ENCODE data around the gene TESK2. TPM values are rescaled to one million over a fixed set of nuclear protein-coding genes. Genes with fewer than 3 reads are reported as not detected.

Gene TESK2
- total RNA-seq, 1 experiment from 2014 or later = 13.8 TPM

GRCh38 chr1:45302505-45303150 lies 188.3 kb downstream of the TESK2 start:
- intact Hi-C loops (cut with micrococcal nuclease; ENCODE audit: unreplicated experiment) = loop anchor here (1.0 to 5.0 kb wide), 4 partner anchors 110 to 564 kb away; partner anchors contain the start of genes KIF2C, NASP and TESK2
- BruUV-seq (replicated peaks) = no TSS peak
- H3K4me2 ChIP-seq = peak overlapping the region; percentile 63
- H3K9me2 ChIP-seq (ENCODE audit: insufficient read depth) = no peaks in the 10 kb centered on the region
- H3K9me3 ChIP-seq (ENCODE audit: insufficient read depth, low read depth) = no peaks in the 10 kb centered on the region
- TF ChIP-seq CTCF (conservative IDR thresholded peaks at IDR 0.05) = no peak
- no peak for TF ChIP-seq EZH2 (IDR thresholded peaks at IDR 0.05; ENCODE audit: low read depth)
- CTCF ChIA-PET = interaction anchor here (0.6 to 2.7 kb wide), 12 partner anchors 21 to 1314 kb away, joined by 3 to 53 read pairs (median 9); partner anchors contain the start of genes PLK3 and UROD
- H3K4me1 ChIP-seq (replicated peaks; ENCODE audit: insufficient read depth) = peaks cover 10% of the 10 kb centered on the region
- H3K27me3 ChIP-seq (ENCODE audit: insufficient read depth, low read depth) = no peaks in the 10 kb centered on the region
- peak overlapping the region; percentile 75; the same call in 1 of the 2 replicates for H2AFZ ChIP-seq
- POLR2A ChIA-PET (ENCODE audit: unreplicated experiment) = interaction anchor here (0.6 to 1.3 kb wide), 6 partner anchors 37 to 630 kb away, joined by 5 to 42 read pairs (median 10); partner anchors contain the start of genes MUTYH, PRDX1 and TOE1
- H4K20me1 ChIP-seq (ENCODE audit: insufficient read depth) = no peaks in the 10 kb centered on the region
- no peak for DNase-seq
- peaks cover 25% of the 10 kb centered on the region for H3F3A ChIP-seq (ENCODE audit: insufficient read depth, low read depth)
- H3K79me2 ChIP-seq (ENCODE audit: low read depth) = no peaks in the 10 kb centered on the region
- H3K4me3 ChIP-seq = peak overlapping the region; percentile 52; the same call in 1 of the 2 replicates
- H3K36me3 ChIP-seq (ENCODE audit: low read depth) = no peaks in the 10 kb centered on the region
- H3K27ac ChIP-seq = peak overlapping the region; percentile 59

- no peaks in the 10 kb centered on the region for H3K27me3 ChIP-seq (ENCODE audit: insufficient read depth, low read depth)
- no peak overlapping the region for H3K4me3 ChIP-seq
- no TSS peak for BruUV-seq (replicated peaks)
- no peaks in the 10 kb centered on the region for H3K79me2 ChIP-seq (ENCODE audit: low read depth)
- H3K4me1 ChIP-seq (replicated peaks; ENCODE audit: insufficient read depth) = peaks cover 10% of the 10 kb centered on the region
- H3F3A ChIP-seq (ENCODE audit: insufficient read depth, low read depth) = peaks cover 25% of the 10 kb centered on the region
- DNase-seq = no peak
- H4K20me1 ChIP-seq (ENCODE audit: insufficient read depth) = no peaks in the 10 kb centered on the region
- no peaks in the 10 kb centered on the region for H3K9me3 ChIP-seq (ENCODE audit: insufficient read depth, low read depth)
- no peak overlapping the region for H2AFZ ChIP-seq
- H3K27ac ChIP-seq = no peak overlapping the region
- ChIA-PET POLR2A (ENCODE audit: unreplicated experiment) (no interaction called here), CTCF (interaction anchor here (0.6 to 2.3 kb wide), 6 partner anchors 123 to 507 kb away, joined by 3 to 10 read pairs (median 4); partner anchors contain the start of genes HECTD3 and UROD)
- no peak for TF ChIP-seq EZH2 (IDR thresholded peaks at IDR 0.05; ENCODE audit: low read depth)
- no peak for TF ChIP-seq CTCF (conservative IDR thresholded peaks at IDR 0.05)
- intact Hi-C loops (cut with micrococcal nuclease; ENCODE audit: unreplicated experiment) = loop anchor here (1.0 to 5.0 kb wide), 5 partner anchors 112 to 508 kb away; no protein-coding TSS in a partner anchor
- no peak overlapping the region for H3K4me2 ChIP-seq
- H3K36me3 ChIP-seq (ENCODE audit: low read depth) = no peaks in the 10 kb centered on the region
- H3K9me2 ChIP-seq (ENCODE audit: insufficient read depth) = no peaks in the 10 kb centered on the region
Observed at GRCh38 chr1:45300669-45300997, 190.3 kb downstream of the TESK2 start.

GRCh38 chr1:45299981-45300668 lies 190.8 kb downstream of the TESK2 start:
- Histone ChIP-seq H3K79me2 (ENCODE audit: low read depth) (no peaks in the 10 kb centered on the region), H3K4me2 (no peak overlapping the region), H4K20me1 (ENCODE audit: insufficient read depth) (no peaks in the 10 kb centered on the region), H3K27ac (no peak overlapping the region), H3F3A (ENCODE audit: insufficient read depth, low read depth) (peaks cover 25% of the 10 kb centered on the region), H3K9me2 (ENCODE audit: insufficient read depth) (no peaks in the 10 kb centered on the region), H3K4me1 (replicated peaks; ENCODE audit: insufficient read depth) (peaks cover 10% of the 10 kb centered on the region), H3K9me3 (ENCODE audit: insufficient read depth, low read depth) (no peaks in the 10 kb centered on the region), H3K36me3 (ENCODE audit: low read depth) (no peaks in the 10 kb centered on the region), H2AFZ (no peak overlapping the region), H3K4me3 (no peak overlapping the region), H3K27me3 (ENCODE audit: insufficient read depth, low read depth) (no peaks in the 10 kb centered on the region)
- POLR2A ChIA-PET (ENCODE audit: unreplicated experiment) = no interaction called here
- TF ChIP-seq EZH2 (IDR thresholded peaks at IDR 0.05; ENCODE audit: low read depth) (no peak), CTCF (conservative IDR thresholded peaks at IDR 0.05) (peak; percentile 79)
- BruUV-seq (replicated peaks) = no TSS peak
- CTCF ChIA-PET = interaction anchor here (0.5 to 2.3 kb wide), 7 partner anchors 83 to 687 kb away, joined by 3 to 10 read pairs (median 3); partner anchors contain the start of genes HECTD3 and UROD
- intact Hi-C loops (cut with micrococcal nuclease; ENCODE audit: unreplicated experiment) = loop anchor here (1.0 to 5.0 kb wide), 5 partner anchors 112 to 507 kb away; no protein-coding TSS in a partner anchor
- peak; percentile 42 to 67 for DNase-seq

Measured in PC-9 (cell line).